GM19043 (cell line): ENCODE results near the gene CREB5.

Experiments used
- ATAC-seq: cut with Tn5 transposase; IDR thresholded peaks from one replicate; pipeline ENCODE4 v1.9.1; 2021; ENCODE audit warnings: low read depth; ENCODE audit not compliant: unreplicated experiment

CREB5 gene

GRCh38 chr7:28790467-28790866 is 378.1 kb downstream of the CREB5 start:
- no peak for ATAC-seq

GRCh38 chr7:28792858-28793257 is 380.5 kb downstream of the CREB5 start:
- no peak for ATAC-seq

- ATAC-seq, result no peak
Measured at GRCh38 chr7:28793381-28794085, 381.2 kb downstream of the CREB5 start.

- no peak for ATAC-seq
Measured at GRCh38 chr7:28798274-28798673, 386.0 kb downstream of the CREB5 start.

GRCh38 chr7:28799619-28800018 is 387.3 kb downstream of the CREB5 start:
- ATAC-seq, result no peak

GRCh38 chr7:28800150-28800549 is 387.8 kb downstream of the CREB5 start:
- ATAC-seq, result no peak

- ATAC-seq, result no peak
Measured at GRCh38 chr7:28802450-28802849, 390.1 kb downstream of the CREB5 start.

- ATAC-seq, result no peak
Measured at GRCh38 chr7:28804157-28804556, 391.8 kb downstream of the CREB5 start.

GRCh38 chr7:28804990-28805389 is 392.7 kb downstream of the CREB5 start:
- no peak for ATAC-seq

GRCh38 chr7:28806841-28807240 is 394.5 kb downstream of the CREB5 start:
- no peak for ATAC-seq

GRCh38 chr7:28807396-28807994 is 395.2 kb downstream of the CREB5 start:
- no peak for ATAC-seq

- no peak for ATAC-seq
Measured at GRCh38 chr7:28808796-28809533, 396.6 kb downstream of the CREB5 start.

- no peak for ATAC-seq
Measured at GRCh38 chr7:28811008-28811407, 398.7 kb downstream of the CREB5 start.

GRCh38 chr7:28811701-28812430 is 399.5 kb downstream of the CREB5 start:
- ATAC-seq, result no peak

GRCh38 chr7:28812616-28813015 is 400.3 kb downstream of the CREB5 start:
- no peak for ATAC-seq

- no peak for ATAC-seq
Measured at GRCh38 chr7:28813243-28813962, 401.1 kb downstream of the CREB5 start.

- peak; percentile 28 for ATAC-seq
Measured at GRCh38 chr7:28815369-28815927, 403.1 kb downstream of the CREB5 start.

- ATAC-seq, result peak; percentile 75
Measured at GRCh38 chr7:28815928-28816373, 403.6 kb downstream of the CREB5 start.

GRCh38 chr7:28818996-28819395 is 406.7 kb downstream of the CREB5 start:
- no peak for ATAC-seq

- ATAC-seq, result no peak
Measured at GRCh38 chr7:28823582-28823981, 411.3 kb downstream of the CREB5 start.
